GM12873 (cell line): ENCODE measurements around the gene ATP10A.

Experiments
- CTCF ChIP-seq: IDR thresholded peaks from 2 replicates; pipeline ENCODE4 v1.5.1; 2012; ENCODE audit warnings: low read depth, mild to moderate bottlenecking, moderate library complexity, low read length, control low read depth; ENCODE audit not compliant: insufficient read depth; ENCODE audit errors: missing control alignments

The ATP10A gene

GRCh38 chr15:25737218-25737643, 125.9 kb downstream of the ATP10A start:
- no peak for TF ChIP-seq CTCF

- TF ChIP-seq CTCF = no peak
These were observed 126.7 kb downstream of the ATP10A start for GRCh38 chr15:25736461-25736860.

- TF ChIP-seq CTCF = no peak
These were observed 127.4 kb downstream of the ATP10A start for GRCh38 chr15:25735550-25736384.

- no peak for TF ChIP-seq CTCF
These were observed 128.3 kb downstream of the ATP10A start for GRCh38 chr15:25734680-25735355.

- TF ChIP-seq CTCF = no peak
These were observed 129.1 kb downstream of the ATP10A start for GRCh38 chr15:25733856-25734679.

GRCh38 chr15:25733036-25733855, 129.9 kb downstream of the ATP10A start:
- TF ChIP-seq CTCF = no peak

- TF ChIP-seq CTCF = no peak
These were observed 130.9 kb downstream of the ATP10A start for GRCh38 chr15:25732191-25732590.
